GM21367 (cell line): Measurements from ENCODE around the gene SELL.
A peak's percentile ranks its signal among the peaks of the same experiment; 100 is the strongest.
"Not testable (repeated sequence)": the region's sequence is repeated elsewhere in the genome, so short reads cannot be mapped to it uniquely, and the experiment has no call there.

ENCODE experiments used
- ATAC-seq: cut with Tn5 transposase; IDR thresholded peaks from one replicate; pipeline ENCODE4 v1.9.1; 2021; ENCODE audit not compliant: unreplicated experiment

SELL gene

GRCh38 chr1:169711469-169712308, at the start of gene SELL:
Gene SELL (minus strand): TSS chr1:169711620. CDS start chr1:169711498, 122 bp downstream.
- ATAC-seq: peak; percentile 63

- no peak for ATAC-seq
Measured at GRCh38 chr1:169759038-169759437, 47.6 kb upstream of the SELL start.

- no peak for ATAC-seq
Measured at GRCh38 chr1:169753549-169753948, 42.1 kb upstream of the SELL start.

GRCh38 chr1:169750041-169750440, 38.6 kb upstream of the SELL start:
- ATAC-seq: no peak

GRCh38 chr1:169746550-169746949, 35.1 kb upstream of the SELL start:
- ATAC-seq: no peak

GRCh38 chr1:169745015-169745861, 33.8 kb upstream of the SELL start:
- ATAC-seq: no peak

GRCh38 chr1:169741666-169742394, 30.4 kb upstream of the SELL start:
- no peak for ATAC-seq

- ATAC-seq: no peak
Measured at GRCh38 chr1:169739980-169740379, 28.6 kb upstream of the SELL start.

- no peak for ATAC-seq
Measured at GRCh38 chr1:169733924-169734323, 22.5 kb upstream of the SELL start, which contains the start of gene SELE. Gene SELE (minus strand): TSS chr1:169734079. CDS start chr1:169733612, 467 bp downstream.

- no peak for ATAC-seq
Measured at GRCh38 chr1:169731446-169731845, 20.0 kb upstream of the SELL start.

- no peak for ATAC-seq
Measured at GRCh38 chr1:169729991-169730390, 18.6 kb upstream of the SELL start.

- no peak for ATAC-seq
Measured at GRCh38 chr1:169727307-169727706, 15.9 kb upstream of the SELL start.

- no peak for ATAC-seq
Measured at GRCh38 chr1:169726851-169727250, 15.4 kb upstream of the SELL start.

GRCh38 chr1:169725930-169726329, 14.5 kb upstream of the SELL start:
- ATAC-seq: no peak

- no peak for ATAC-seq
Measured at GRCh38 chr1:169724168-169724567, 12.7 kb upstream of the SELL start.

- ATAC-seq: no peak
Measured at GRCh38 chr1:169723763-169724162, 12.3 kb upstream of the SELL start.

GRCh38 chr1:169722779-169723178, 11.4 kb upstream of the SELL start:
- ATAC-seq: no peak

- not testable (repeated sequence) for ATAC-seq
Measured at GRCh38 chr1:169715100-169715499, 3.7 kb upstream of the SELL start.

- not testable (repeated sequence) for ATAC-seq
Measured at GRCh38 chr1:169713090-169713489, 1.7 kb upstream of the SELL start.

GRCh38 chr1:169712309-169712631, 850 bp upstream of the SELL start:
- no peak for ATAC-seq

- ATAC-seq: no peak
Measured at GRCh38 chr1:169708647-169709046, 2.8 kb downstream of the SELL start.
